ENCODE measurements around the gene SPATA18. TPM values are rescaled to one million over a fixed set of nuclear protein-coding genes. Genes with fewer than 3 reads are reported as not detected.

Gene SPATA18
- total RNA-seq, 4 donors from 2014 or later = 3.0 to 11.2 (median 7.9) TPM

DNA sequence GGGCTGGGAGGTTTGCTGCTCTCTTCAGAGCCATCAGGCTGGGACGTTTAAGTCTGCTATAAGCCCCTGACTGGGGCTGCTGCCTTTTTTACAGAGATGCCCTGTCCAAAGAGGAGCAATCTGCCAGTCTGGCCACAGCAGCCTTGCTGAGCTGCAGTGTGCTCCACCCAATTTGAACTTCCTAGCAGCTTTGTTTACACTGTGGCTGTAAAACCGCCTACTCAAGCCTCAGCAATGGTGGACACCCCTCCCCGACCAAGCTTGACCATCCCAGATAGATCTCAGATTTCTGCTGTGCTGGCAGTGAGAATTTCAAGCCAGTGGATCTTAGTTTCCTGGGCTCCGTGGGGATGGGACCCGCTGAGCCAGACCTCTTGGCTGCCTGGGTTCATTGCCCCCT, 40.7 kb downstream of the SPATA18 start:
- intact Hi-C loops (cut with DNase I; ENCODE audit: low total_unique reads) (no loop called here), in situ Hi-C loops (cut with MboI; ENCODE audit: low pct_ligation_motif_present in 1 of 4, low pct_unique_long_range_greater_than_20kb in 1 of 4, low sequenced_read_pairs in 3 of 4) (no loop called here)
- DNase-seq = no peak
- H3K9me3 ChIP-seq = no peaks in the 10 kb centered on the region
- TF ChIP-seq EP300 (IDR thresholded peaks at IDR 0.05; ENCODE audit: low read depth) (no peak), POLR2A (IDR thresholded peaks at IDR 0.05) (no peak), POLR2AphosphoS5 (IDR thresholded peaks at IDR 0.05) (no peak)
- TF ChIP-seq, protein P1, sequence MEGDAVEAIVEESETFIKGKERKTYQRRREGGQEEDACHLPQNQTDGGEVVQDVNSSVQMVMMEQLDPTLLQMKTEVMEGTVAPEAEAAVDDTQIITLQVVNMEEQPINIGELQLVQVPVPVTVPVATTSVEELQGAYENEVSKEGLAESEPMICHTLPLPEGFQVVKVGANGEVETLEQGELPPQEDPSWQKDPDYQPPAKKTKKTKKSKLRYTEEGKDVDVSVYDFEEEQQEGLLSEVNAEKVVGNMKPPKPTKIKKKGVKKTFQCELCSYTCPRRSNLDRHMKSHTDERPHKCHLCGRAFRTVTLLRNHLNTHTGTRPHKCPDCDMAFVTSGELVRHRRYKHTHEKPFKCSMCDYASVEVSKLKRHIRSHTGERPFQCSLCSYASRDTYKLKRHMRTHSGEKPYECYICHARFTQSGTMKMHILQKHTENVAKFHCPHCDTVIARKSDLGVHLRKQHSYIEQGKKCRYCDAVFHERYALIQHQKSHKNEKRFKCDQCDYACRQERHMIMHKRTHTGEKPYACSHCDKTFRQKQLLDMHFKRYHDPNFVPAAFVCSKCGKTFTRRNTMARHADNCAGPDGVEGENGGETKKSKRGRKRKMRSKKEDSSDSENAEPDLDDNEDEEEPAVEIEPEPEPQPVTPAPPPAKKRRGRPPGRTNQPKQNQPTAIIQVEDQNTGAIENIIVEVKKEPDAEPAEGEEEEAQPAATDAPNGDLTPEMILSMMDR (IDR thresholded peaks at IDR 0.05) = no peak
- no peak overlapping the region for H3K27ac ChIP-seq
- H3K4me1 ChIP-seq = peaks cover 0 to 5% (median 0%) of the 10 kb centered on the region in 4 donors
- H3K27me3 ChIP-seq = no peaks in the 10 kb centered on the region
- H3K4me3 ChIP-seq = no peak overlapping the region
- no peaks in the 10 kb centered on the region for H3K36me3 ChIP-seq
- 44 to 100% methylated on average over 2 to 5 of the region's 5 CpGs for WGBS, 2 donors (ENCODE audit: low coverage in 1 of 2)

DNA sequence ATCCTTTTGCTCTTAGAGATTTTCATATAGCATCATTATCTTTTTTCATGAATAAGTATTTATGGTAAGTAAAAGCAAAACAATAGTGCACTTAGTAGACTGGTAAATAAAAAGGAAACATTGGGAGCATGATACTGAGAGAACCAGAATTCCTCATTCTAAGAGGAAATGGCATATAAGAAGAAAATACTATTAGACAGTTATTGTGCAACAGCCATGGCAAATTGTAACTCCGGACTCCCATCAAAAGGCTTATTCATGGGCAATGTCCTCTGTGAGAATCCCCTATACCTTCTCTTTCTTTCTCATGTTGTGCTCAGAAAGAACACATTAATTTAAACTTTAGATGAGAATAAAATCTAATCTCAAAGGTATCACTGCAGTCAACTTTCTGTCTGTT, 42.4 kb downstream of the SPATA18 start:
- no peak for DNase-seq
- intact Hi-C loops (cut with DNase I; ENCODE audit: low total_unique reads) = no loop called here
- 73 to 97% methylated on average over 1 of the region's 1 CpG for WGBS, 2 donors (ENCODE audit: low coverage in 1 of 2)

DNA sequence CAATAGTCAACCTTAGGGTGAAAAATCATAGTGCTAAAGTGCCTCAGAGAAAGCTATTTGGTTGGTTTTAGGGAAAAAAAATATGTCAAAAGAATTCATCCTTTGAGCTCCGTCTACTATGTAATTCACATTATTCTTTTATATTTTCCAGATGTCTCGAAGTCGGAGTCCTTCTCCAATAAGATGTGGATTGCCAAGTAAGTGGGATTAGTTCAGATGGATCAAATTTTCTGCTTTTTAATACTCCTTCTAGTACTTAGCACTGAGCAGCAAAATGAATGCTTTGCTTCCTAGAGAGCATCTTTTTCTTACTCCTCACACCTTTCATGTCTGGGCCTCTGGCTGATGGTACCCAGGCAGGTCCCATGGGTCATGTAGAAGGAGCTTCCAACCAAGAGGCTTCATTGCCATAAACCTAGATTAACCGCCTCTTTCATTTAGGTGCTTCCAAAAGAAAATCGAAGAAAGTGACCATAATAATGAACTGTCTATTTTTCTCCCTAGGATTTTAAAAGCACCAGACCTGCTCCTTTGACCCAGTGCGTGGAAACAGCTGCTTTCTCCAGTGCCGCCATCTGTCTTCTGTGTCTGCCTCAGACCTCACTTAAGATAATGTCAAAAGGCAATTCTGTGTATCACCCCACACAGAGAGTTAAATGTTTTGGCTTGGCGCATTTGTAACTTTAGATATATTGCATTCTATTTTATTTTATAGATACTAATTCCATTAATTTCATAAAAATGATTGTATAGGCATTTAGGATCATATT, 43.5 kb downstream of the SPATA18 start:
- Histone ChIP-seq H3K4me1 (peaks cover 0 to 5% (median 0%) of the 10 kb centered on the region in 4 donors), H3K27me3 (no peaks in the 10 kb centered on the region), H3K9me3 (no peaks in the 10 kb centered on the region), H3K4me3 (no peak overlapping the region), H3K27ac (no peak overlapping the region), H3K36me3 (no peaks in the 10 kb centered on the region)
- DNase-seq = no peak
- intact Hi-C loops (cut with DNase I; ENCODE audit: low total_unique reads) (no loop called here), in situ Hi-C loops (cut with MboI; ENCODE audit: low pct_ligation_motif_present in 1 of 4, low pct_unique_long_range_greater_than_20kb in 1 of 4, low sequenced_read_pairs in 3 of 4) (no loop called here)
- TF ChIP-seq EP300 (IDR thresholded peaks at IDR 0.05; ENCODE audit: low read depth) (no peak), POLR2A (IDR thresholded peaks at IDR 0.05) (no peak), POLR2AphosphoS5 (IDR thresholded peaks at IDR 0.05) (no peak)
- TF ChIP-seq, protein P1 (IDR thresholded peaks at IDR 0.05) = no peak
- 84 to 85% methylated on average over 7 to 8 of the region's 8 CpGs for WGBS, 2 donors (ENCODE audit: low coverage in 1 of 2)

More for the DNA sequence above, 42.4 kb downstream of the SPATA18 start:
- Histone ChIP-seq H3K4me1 (peaks cover 0 to 5% (median 0%) of the 10 kb centered on the region in 4 donors), H3K9me3 (no peaks in the 10 kb centered on the region), H3K4me3 (no peak overlapping the region), H3K27ac (no peak overlapping the region), H3K27me3 (no peaks in the 10 kb centered on the region), H3K36me3 (no peaks in the 10 kb centered on the region)
- in situ Hi-C loops (cut with MboI; ENCODE audit: low pct_ligation_motif_present in 1 of 4, low pct_unique_long_range_greater_than_20kb in 1 of 4, low sequenced_read_pairs in 3 of 4) = no loop called here
- TF ChIP-seq, protein P1 (IDR thresholded peaks at IDR 0.05) = no peak
- TF ChIP-seq EP300 (IDR thresholded peaks at IDR 0.05; ENCODE audit: low read depth) = no peak
- no peak for TF ChIP-seq POLR2AphosphoS5 (IDR thresholded peaks at IDR 0.05)
- no peak for TF ChIP-seq POLR2A (IDR thresholded peaks at IDR 0.05)

DNA sequence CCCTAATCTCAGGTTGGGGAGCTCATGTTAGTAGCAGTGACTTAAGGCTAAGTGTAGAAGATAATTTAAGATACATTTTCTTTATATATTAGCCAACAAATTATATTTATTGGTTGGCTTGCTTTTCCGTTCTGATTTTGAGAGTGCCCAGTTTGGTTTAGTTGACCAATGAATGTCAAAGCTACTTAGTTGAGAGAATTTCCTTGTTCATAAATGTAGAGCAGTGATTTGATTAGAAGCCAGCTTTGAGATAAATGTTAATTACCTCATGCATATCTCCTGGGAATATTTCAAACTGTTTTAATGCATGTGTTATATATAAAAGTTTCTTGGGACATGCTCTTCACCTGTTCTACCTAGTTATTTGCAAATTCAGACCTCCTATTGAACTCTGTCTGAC, 44.3 kb downstream of the SPATA18 start:
- intact Hi-C loops (cut with DNase I; ENCODE audit: low total_unique reads) = no loop called here
- no peaks in the 10 kb centered on the region for H3K9me3 ChIP-seq
- in situ Hi-C loops (cut with MboI; ENCODE audit: low pct_ligation_motif_present in 1 of 4, low pct_unique_long_range_greater_than_20kb in 1 of 4, low sequenced_read_pairs in 3 of 4) = no loop called here
- H3K27me3 ChIP-seq = no peaks in the 10 kb centered on the region
- H3K4me1 ChIP-seq = peaks cover 0 to 5% (median 0%) of the 10 kb centered on the region in 4 donors
- no peak for TF ChIP-seq EP300 (IDR thresholded peaks at IDR 0.05; ENCODE audit: low read depth)
- TF ChIP-seq, protein P1 (IDR thresholded peaks at IDR 0.05) = no peak
- TF ChIP-seq POLR2A (IDR thresholded peaks at IDR 0.05) = no peak
- no peak for TF ChIP-seq POLR2AphosphoS5 (IDR thresholded peaks at IDR 0.05)
- H3K4me3 ChIP-seq = no peak overlapping the region
- no peak for DNase-seq
- H3K27ac ChIP-seq = no peak overlapping the region
- no peaks in the 10 kb centered on the region for H3K36me3 ChIP-seq
- 78 to 83% methylated on average over 1 of the region's 1 CpG for WGBS, 2 donors (ENCODE audit: low coverage in 1 of 2)

Measured in transverse colon (tissue), 4 donors.